Osteoblast (primary cell): ENCODE data around the gene AHCY. TPM values are rescaled to one million over a fixed set of nuclear protein-coding genes. Genes with fewer than 3 reads are reported as not detected.
A peak's percentile ranks its signal among the peaks of the same experiment; 100 is the strongest.

Experiments used
- DNase-seq: peaks from one replicate; pipeline ENCODE4 v3.0.0; 2011; ENCODE audit warnings: low spot score, mixed read lengths; ENCODE audit not compliant: insufficient read length; ENCODE audit errors: missing footprints
- H2AFZ ChIP-seq: 2 replicates; pipeline ENCODE4 v1.6.0; 2011; ENCODE audit warnings: mild to moderate bottlenecking, low read length
- H3K27ac ChIP-seq: 2 replicates; pipeline ENCODE4 v1.5.1; 2011; ENCODE audit warnings: mild to moderate bottlenecking, low read depth, low read length, moderate library complexity
- H3K27me3 ChIP-seq: 2 replicates; pipeline ENCODE4 v1.6.0; 2012; ENCODE audit warnings: mild to moderate bottlenecking, control low read depth, inconsistent platforms, low read length, moderate library complexity; ENCODE audit not compliant: insufficient read depth
- H3K36me3 ChIP-seq: 2 replicates; pipeline ENCODE4 v1.5.1; 2011; ENCODE audit warnings: mild to moderate bottlenecking, low read length, control low read depth, moderate library complexity; ENCODE audit not compliant: insufficient read depth
- H3K4me1 ChIP-seq: 2 replicates; pipeline ENCODE4 v1.5.1; 2011; ENCODE audit warnings: mild to moderate bottlenecking, low read length, control low read depth, moderate library complexity; ENCODE audit not compliant: insufficient read depth
- H3K4me2 ChIP-seq: 2 replicates; pipeline ENCODE4 v1.6.0; 2011; ENCODE audit warnings: mild to moderate bottlenecking, low read length; ENCODE audit not compliant: insufficient read depth
- H3K4me3 ChIP-seq: fragments of 200-600 bp; sonication (generic); 3 replicates; pipeline ENCODE4 v1.5.1; 2012; ENCODE audit warnings: mild to moderate bottlenecking, low read length, inconsistent platforms; ENCODE audit not compliant: insufficient read depth
- H3K79me2 ChIP-seq: 2 replicates; pipeline ENCODE4 v1.6.0; 2012; ENCODE audit warnings: mild to moderate bottlenecking, low read length, control low read depth, inconsistent platforms; ENCODE audit not compliant: insufficient read depth
- H3K9me3 ChIP-seq: 2 replicates; pipeline ENCODE4 v1.5.1; 2011; ENCODE audit warnings: low read depth, low read length, control low read depth
- H4K20me1 ChIP-seq: 2 replicates; pipeline ENCODE4 v1.6.0; 2012; ENCODE audit warnings: mild to moderate bottlenecking, low read length, control low read depth; ENCODE audit not compliant: insufficient read depth
- CTCF ChIP-seq: IDR thresholded peaks from 2 replicates; pipeline ENCODE4 v1.5.1; 2011; ENCODE audit warnings: mild to moderate bottlenecking, low read depth, low read length, moderate library complexity; ENCODE audit errors: extremely low read depth
- total RNA-seq: library from RNA; depleted of rRNA; stranded (reverse); fragments of >200 nt; gene quantifications from 2 replicates; pipeline ENCODE4 v1.2.3, GENCODE V29; 2012

The AHCY gene
- total RNA-seq, 1 donor: 87.6 TPM

- TF ChIP-seq CTCF: peak; percentile 100
- peaks cover 2% of the 10 kb centered on the region for H4K20me1 ChIP-seq
- H3K27me3 ChIP-seq: no peaks in the 10 kb centered on the region
- H3K9me3 ChIP-seq: no peaks in the 10 kb centered on the region
- H2AFZ ChIP-seq: peak overlapping the region; percentile 81
- H3K79me2 ChIP-seq: no peaks in the 10 kb centered on the region
- H3K4me2 ChIP-seq: peak overlapping the region; percentile 82
- H3K36me3 ChIP-seq: no peaks in the 10 kb centered on the region
- no peak overlapping the region for H3K27ac ChIP-seq
- peak; percentile 93 for DNase-seq
- peak overlapping the region; percentile 61 for H3K4me3 ChIP-seq
- H3K4me1 ChIP-seq: peaks cover 16% of the 10 kb centered on the region
These were observed 9.5 kb upstream of the AHCY start for GRCh38 chr20:34312544-34313217.

- Histone ChIP-seq H3K4me3 (peak overlapping the region; percentile 61), H4K20me1 (peaks cover 2% of the 10 kb centered on the region), H2AFZ (peak overlapping the region; percentile 76), H3K36me3 (no peaks in the 10 kb centered on the region), H3K4me2 (peak overlapping the region; percentile 82), H3K9me3 (no peaks in the 10 kb centered on the region), H3K4me1 (peaks cover 16% of the 10 kb centered on the region), H3K79me2 (no peaks in the 10 kb centered on the region), H3K27ac (no peak overlapping the region), H3K27me3 (no peaks in the 10 kb centered on the region)
- TF ChIP-seq CTCF: no peak
- DNase-seq: no peak
These were observed 8.9 kb upstream of the AHCY start for GRCh38 chr20:34312024-34312460.

DNA sequence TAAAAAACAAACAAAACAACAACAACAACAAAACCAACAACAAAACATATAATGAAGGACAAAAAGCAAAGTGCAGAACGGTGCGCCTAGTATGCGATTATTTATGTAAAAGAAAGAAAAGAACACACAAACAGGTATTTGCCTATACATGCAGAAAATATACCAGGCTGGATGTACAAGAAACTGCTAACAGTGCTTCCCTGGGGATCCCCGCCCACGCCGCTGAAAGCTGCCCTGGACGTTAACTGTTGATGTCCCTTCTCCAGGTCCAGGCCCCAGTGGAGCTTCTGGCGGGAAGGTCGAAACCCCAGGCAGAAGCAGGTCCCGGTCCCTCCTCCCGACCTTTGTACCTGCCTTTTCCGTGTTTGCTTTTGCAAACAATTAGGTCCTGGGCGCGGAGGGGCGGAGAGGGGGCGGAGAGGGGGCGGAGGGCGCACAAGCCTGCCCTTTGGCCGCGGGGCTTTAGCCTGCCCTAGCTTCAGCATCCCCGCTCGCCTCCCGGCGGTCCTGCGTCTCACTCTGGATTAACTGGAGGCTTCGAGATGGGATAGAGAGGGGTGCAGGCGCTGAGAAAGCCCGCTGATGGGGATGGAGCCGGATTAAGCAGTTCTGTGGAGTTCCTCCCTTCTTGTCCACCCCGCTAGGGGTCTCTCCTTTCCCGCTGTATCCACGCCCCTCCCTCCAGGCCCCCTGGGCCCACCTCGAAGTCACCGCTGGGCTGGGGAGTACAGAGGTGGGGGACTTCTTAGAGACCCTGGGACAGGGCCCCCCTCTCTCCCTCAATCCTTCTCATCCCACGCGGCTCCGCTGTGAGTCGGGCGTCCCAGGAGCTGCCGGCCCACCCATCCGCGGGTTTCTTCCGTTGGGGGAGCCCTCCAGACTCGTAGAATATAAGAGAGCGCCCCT is 8.2 kb upstream of the AHCY start:
- H3K27me3 ChIP-seq: no peaks in the 10 kb centered on the region
- H4K20me1 ChIP-seq: peaks cover 2% of the 10 kb centered on the region
- no peaks in the 10 kb centered on the region for H3K79me2 ChIP-seq
- H3K4me3 ChIP-seq: peak overlapping the region; percentile 61
- peak; percentile 88 for DNase-seq
- no peaks in the 10 kb centered on the region for H3K36me3 ChIP-seq
- H3K4me1 ChIP-seq: peaks cover 15% of the 10 kb centered on the region
- H3K4me2 ChIP-seq: peak overlapping the region; percentile 82
- no peak for TF ChIP-seq CTCF
- H3K9me3 ChIP-seq: no peaks in the 10 kb centered on the region
- peak overlapping the region; percentile 76 for H2AFZ ChIP-seq
- no peak overlapping the region for H3K27ac ChIP-seq
